Hypothalamus (tissue), 51 donors: ENCODE measurements around the gene MVB12B.

ENCODE experiments used
- DNase-seq, 51 donors: peaks; one replicate each; lab custom pipeline; 2025; lab: John Stamatoyannopoulos, UW

Gene MVB12B

DNA sequence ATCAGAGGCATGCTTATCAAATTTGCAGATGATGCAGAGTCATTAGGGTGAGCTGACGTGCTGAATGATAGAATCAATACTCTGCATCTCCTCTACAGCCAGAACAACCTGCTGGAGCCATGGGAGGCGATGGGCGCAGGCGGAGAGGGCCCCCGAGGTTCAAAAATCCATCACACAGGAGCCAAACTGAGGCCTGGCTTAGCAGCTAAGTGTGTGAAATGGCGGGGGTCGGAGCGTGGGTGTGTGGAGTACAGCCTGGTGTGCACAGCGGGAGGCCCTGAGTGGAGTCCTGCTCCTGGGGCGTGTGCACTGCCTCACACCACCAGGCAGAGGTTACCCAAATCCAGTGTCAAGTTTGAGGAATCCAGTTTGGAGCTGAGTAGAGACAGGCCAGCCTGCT is 73.2 kb downstream of the MVB12B start:
- no peak for DNase-seq

DNA sequence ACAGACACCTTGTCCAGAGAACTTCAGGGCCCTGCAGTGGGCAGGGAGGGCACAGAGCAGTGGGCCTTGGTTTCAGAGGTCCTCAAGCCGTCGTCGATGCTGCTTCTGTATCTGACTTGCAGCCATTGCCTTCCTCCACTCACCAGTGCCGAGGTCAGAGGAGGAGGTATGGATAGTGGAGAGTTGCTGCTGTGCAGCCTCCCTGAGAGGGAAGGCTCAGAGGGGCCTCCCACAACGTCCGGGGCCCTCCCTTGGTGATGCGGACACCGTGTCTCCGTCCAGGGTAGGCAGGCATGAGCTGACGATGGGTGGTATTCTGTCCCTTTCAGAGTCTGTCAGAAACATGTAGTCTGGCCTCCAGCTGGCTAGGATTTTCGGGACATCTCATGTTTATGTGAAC is 73.9 kb downstream of the MVB12B start:
- no peak for DNase-seq

DNA sequence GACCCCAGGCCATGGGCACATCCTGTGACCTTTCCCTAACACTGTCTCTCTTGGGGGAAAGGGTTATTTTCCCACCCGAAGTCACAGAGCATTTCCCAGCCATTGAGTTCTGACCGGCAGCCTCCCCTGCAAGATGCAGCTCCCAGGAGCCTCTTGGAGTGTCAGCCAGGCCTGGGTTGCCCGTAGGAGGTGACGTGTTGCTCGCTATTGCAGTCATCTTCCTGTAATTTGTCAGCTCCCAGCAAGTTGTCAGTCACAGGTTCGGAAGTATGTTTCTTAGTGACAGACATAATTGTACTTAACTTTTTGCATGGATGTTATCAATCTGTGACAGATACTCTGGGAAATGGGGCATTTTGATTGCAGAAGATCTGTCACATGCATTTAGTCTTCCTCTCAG is 74.5 kb downstream of the MVB12B start:
- DNase-seq = no peak

DNA sequence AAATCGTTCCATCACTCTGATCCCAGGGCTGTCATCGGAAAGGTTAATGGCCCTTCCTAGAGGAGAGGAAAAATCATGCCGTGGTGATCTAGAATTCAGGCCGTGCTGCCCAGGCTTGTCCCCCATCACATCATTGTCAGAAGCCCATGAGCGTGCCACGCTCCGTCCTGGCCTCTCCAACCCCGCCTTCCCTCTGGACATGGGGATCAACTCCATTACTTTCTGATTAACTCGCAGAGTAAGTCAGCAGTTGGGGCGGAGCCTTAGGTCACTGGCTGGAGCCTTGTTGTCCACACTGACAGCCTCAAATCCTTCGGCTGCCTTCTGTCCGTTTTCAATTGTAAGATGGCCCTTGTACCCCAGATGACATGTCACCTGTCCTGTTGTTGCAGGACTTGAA is 75.0 kb downstream of the MVB12B start:
- DNase-seq = no peak

DNA sequence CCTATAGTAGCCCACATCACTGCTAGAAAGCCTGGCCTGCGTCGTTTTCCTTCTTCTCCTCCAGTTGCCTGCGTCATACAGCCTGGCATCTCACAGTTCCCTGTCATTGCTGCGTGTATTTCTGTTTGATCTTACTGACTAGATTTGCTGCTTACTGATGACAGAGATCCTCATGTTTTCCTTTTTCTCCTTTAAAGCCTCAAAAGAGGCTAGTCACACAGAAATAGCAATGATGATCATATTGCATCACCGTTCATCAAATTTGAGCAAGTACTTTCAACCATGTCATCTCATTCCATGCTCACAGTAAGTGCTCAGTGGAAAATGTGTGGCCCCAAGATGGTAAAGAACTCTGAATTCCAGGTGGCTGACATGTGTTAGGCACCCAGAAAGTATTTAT is 76.8 kb downstream of the MVB12B start:
- DNase-seq = no peak

DNA sequence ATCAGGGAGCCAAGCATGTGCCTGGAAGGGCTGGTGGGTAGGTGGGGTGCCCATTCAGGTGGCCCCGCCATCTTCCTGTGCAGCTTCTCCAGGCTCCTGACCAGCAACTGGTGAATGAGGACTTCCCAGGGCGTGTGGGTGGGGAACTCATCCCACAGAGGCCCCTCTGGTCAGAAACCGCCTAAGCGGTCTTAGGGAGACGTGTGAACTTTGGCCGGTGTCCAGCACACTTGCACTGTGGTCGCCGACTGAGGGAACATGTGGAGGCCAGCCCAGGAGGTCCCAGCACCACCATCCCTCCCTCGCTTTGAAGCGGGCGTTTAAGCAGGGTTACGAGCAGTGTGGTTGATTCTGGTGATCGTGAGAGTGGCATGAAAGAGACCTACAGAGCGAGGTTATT is 77.8 kb downstream of the MVB12B start:
- no peak for DNase-seq

DNA sequence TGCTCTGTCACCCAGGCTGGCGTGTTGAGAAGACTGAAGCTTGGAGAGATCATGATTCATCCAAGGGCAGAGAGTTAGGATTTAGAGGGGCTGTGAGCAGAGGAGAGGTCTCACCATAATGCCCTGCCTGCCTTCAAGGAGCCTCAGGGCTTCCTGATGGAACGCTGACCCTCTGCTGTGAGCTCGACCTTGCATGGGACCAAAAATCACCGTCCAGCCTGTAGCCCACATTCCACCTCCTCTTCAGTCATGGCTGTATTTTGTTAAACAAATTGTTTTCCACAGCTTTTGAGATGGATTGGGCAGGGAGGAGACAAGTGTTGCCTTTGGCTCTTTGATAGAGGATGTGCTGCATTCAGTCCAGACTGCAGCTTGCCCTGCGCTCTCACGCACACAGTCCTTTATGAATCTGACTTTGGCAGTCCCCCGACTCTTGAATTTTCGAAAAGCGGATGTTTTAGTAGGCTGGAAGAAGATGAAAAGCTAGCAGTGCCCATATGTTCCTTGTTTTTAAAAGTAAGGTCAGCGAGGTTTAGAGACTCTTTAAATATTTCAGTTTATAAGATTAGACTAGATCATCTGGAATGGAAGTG is 79.5 kb downstream of the MVB12B start:
- DNase-seq = peak in 1 of 51 donors; percentile 21

DNA sequence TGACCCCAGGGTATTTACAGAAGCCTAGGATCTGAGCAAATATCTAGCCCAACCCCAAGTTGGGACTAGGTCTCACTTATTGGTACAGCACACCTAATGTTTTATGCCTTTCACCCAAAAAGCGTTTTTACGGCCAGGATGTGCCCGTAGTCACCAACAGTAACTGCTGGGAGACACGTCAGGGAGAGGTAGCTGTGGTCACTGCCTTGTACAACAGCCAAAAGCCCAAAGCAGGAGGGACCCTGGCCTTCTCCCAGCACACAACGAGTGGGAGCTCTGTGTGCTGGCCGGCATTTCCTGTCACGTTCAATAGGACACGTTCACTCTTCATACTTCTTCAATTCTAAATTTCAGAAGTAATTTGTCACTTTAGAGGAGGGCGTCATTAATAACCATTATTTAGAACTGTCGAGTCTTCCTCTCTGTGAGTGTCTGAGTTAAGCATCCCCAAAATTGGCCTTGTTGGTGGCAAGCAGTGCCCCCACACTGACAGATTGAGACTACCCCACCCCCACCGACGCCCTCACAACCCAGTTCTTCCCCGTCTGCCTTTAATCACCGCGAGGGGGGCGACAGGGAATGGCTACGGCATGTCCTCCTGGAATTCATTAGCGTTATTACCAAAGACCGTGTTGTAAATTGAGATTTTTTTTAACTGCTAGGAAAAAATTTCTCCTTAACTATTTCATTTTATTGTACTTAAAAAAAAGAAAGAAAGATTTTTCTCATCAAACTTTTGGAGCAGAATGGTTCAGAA is 80.7 kb downstream of the MVB12B start:
- DNase-seq = no peak

DNA sequence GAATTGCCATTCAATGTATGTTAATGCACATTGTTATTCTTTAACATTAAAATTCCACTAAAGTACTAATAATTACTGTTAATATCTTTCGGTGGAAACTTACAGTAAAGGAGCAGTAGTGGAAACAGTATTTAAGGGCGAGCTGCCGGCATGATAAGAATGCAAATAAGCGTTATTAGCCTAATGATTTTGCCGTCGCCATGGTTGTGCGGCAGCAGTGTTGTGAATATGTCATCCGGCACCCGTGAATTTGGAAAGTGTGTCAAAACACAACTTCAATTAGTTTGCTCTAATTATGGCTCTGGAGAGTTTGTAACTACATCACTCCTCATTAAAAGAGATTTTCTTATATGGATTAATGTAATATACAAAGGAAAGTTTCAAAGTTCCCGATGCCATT is 81.4 kb downstream of the MVB12B start:
- DNase-seq = no peak

DNA sequence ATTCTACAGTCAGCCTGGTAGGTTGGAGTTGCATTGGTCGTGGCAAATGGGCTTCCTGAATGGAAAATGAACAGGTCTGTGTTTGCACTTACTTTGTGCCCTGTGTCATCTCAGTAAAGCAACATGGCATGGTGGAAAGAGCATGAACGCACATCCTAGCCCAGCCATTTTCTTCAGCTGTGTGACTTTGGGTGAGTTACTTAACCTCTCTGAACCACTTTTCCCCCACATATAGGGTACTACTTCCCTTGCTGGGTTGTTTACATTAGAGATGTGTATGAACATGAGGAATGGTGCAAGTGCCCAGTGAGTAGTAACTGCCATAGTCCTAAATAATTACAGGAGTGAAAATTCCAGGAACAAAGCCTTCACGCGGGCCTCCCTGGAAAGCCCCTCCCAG is 83.6 kb downstream of the MVB12B start:
- no peak for DNase-seq

DNA sequence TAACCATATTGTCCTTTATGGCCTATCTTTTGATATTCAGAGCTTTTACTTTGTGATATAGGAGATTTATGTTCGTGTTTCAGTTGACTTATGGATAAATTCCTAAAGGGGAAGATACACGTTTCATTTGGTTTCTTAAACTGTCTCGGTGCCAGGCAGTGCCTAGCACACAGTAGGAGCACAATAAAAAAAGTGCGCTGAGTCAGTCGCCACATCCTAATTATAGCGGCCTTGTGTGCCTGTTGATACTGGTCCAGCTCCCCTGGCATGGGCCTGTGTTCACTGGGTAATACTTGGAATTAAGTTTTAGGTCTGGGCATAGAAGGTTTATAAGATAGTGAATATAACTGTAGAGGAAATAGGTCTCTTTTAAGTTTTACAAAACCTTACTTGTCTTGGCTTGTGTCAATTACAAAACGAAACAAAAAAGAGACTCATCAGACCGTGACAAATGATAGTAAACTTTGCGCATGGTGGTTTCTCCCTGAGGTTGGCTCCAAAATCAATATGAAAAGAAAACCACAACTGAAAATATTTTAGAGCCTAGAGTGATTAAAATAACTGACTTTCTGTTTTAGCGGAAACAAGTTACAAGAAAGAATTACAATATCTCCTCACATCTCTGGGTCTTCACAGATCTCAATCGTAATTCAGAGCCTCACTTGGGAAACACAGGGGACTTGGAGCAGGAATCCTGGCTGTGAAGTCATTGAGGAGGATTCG is 84.8 kb downstream of the MVB12B start:
- no peak for DNase-seq

DNA sequence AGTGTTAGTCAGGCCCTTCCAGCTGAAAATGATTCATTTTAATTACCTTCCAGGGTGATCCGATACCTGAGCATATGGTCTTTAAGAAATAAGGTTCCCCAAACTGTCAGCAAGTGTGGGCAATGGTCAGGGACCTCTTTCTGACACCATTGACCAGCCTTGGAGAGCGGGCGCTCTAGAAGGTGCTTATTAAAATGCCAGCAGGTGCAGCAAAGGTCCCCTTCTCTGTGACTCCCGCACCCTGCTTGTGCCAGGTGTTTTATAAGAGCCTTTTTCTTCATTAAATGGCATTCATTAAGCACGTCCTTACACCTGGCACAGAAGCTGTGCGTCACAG is 85.3 kb downstream of the MVB12B start:
- DNase-seq = no peak

DNA sequence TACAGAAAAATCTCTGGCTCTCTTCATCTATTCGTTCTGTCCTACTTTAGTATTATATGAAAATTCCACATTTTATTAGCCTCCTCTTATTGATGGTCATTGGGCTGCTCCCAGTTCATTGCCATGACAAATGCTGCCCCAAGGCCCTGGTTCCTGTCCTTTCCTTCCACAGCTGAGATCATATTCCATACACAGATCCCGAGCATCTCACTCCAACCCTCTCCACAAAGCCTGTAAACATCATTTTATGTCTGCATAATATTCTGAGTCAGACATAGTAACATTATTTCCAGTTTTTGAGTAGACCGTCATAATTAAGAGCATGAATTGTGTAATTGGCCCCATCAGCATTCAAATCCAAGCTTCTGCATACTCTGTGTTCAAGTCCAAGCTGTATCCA is 86.3 kb downstream of the MVB12B start:
- DNase-seq = no peak

DNA sequence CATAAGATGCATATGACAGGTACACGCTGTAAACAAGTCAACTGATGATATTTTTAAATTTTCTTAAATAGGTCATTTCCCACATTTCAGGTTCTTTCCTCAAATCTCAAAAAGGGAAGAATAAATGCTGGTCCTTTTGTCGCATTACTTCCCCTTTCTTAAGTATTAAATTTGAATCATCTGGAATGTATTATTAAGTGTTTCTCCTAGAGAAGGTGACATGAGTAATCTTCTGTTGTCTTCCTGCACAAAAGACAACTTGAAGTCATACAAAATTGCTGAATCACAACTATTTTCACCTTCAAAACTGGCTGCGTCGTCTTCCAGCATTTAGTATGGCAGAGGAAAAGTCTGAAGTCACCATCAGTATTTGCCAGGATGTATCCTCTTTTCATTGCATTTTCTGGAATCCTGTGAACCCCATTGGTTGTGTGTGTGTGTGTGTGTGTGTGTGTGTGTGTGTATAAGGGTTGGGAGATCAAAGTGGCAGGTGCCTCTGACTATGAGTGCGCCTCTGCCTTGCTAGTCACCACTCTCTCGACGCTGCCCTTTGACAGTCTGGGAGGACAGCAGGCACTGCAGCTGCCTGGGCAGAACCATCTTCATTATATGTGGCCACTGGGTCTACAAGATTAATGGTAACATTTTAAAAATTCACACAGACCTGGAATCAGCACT is 86.9 kb downstream of the MVB12B start:
- DNase-seq = no peak

DNA sequence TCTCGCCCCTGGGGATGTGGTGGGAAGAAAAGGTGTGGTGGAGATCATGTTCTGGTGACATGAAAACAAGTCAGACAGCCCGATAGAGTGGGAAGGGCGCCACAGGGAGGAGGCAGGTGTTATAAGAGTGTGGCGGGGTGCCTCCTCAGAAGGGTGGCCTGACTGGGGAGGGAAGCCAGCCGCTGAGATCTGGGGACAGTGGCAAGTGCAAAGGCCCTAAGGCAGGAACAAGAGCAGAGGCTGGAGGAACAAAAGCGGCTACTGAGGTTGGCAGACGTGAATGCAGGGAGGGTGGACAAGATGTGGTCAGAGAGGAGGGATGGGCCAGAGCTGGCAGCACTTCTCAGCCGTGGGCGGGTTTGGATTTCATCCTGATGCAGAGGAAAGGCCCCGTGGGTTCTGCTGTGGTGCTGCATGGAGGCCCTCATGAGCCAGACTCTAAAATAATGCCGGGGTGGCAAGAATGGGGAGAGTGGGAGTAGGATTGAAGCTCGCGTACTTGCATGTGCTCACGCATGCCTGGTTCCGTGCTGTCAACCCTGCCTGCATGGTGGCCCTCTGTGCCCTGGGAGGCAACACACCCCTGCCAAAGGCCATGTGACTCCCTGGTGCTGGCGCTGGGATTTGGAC is 89.2 kb downstream of the MVB12B start:
- DNase-seq = no peak

DNA sequence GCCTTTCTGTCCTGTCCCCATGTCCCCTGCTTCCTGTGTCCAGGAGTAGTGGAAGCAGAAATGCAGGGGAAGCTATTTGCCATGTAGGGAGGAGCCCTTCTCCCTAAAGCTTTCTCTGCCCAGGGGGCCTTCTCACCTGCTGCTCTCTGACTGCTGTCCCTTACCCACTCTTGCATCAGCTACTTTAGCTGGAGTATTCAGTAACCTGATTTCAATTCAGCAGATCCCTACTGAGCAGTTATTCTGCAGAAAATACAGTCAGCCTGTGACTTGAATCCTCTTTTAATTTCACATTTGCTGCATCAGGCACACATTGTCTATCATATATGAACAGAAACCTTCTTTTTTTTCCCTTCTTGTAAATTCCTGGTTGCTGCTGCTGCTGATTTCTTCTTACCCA is 90.4 kb downstream of the MVB12B start:
- no peak for DNase-seq

DNA sequence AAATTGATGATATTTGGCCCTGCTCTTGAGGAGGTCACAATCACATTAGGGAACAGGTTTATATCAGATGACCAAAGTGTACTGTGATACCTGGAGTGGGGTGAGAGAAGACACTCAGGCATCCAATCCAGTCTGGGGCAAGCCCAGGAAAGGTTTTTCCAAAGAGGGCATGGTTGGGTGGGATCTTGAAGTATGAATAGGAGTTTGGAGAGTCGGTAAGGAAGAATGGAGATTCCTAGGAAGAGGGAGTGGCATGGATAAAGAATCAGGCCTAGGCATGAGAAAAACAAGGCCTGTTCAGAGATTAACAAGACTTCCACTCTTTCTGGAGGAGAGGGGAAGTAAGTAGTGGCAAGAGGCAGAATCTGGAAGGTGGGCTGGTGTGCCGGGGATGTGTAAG is 91.1 kb downstream of the MVB12B start:
- no peak for DNase-seq

DNA sequence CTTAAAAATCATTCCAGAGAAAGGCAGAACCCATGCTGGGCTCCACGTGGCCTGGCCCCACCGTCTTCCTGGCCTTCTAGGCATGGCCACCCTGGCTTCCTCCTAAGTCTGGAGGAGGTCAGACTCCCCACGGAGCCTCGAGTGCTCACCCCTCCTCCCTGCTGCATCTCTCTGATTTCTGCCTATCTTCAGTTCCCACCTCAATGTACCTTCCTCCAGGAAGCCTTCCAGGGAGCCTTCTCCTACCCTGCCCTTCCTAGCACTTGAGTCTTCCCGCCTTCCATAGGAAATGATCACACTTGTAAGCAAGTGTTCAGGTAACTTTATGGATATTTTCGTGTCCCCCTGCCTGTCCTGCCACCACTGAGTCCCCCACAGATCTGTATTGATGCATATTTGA is 92.0 kb downstream of the MVB12B start:
- no peak for DNase-seq

DNA sequence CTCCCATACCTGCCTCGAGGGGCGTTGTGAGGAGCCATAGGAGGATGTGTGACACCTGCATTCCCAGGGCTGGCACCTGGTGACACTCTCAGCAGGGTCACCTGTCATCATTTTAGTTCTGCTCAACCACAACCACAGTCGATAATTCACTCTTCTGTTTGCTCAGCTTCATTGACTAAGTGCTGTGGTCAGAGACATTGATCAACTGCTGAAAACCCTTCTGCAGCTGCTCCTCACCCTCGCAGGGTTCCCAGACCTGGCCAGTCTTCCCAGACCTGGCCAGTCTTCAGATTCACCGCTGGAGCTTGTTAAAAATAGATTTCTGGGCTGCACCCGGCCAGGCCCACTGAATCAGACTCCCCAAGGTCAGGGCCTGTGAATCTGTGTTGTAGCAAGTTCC is 92.8 kb downstream of the MVB12B start:
- no peak for DNase-seq

DNA sequence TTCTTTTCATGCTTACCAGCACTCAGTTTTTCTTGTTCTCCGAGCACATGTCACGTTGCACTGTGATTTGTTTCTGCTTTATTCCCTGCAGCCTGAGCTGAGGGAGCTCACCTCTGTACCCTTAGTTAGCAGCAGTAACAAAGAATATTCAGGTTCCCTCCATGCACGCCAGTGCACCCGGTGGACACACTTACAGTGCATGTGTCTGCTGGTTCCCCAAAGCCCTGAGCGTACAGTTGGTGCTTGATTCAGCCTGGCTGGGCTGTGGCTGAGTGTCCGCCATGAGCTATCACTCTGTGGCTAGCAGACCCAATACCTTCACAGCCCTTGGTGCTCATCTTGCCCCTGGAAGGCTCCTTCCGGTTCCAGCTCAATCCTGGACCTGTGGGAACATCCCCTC is 93.5 kb downstream of the MVB12B start:
- no peak for DNase-seq
